Keratinocyte (primary cell): ENCODE measurements around the gene ST3GAL6. TPM values are rescaled to one million over a fixed set of nuclear protein-coding genes. Genes with fewer than 3 reads are reported as not detected.

ENCODE experiments used
- DNase-seq: peaks from one replicate; pipeline ENCODE4 v3.0.0-alpha.2; 2011; ENCODE audit warnings: low read depth, missing footprints, low spot score
- FAIRE-seq: peaks from 2 replicates; lab custom pipeline; 2011; peaks lifted over from hg19 to GRCh38; lab: Jason Lieb, UNC
- H2AFZ ChIP-seq: 2 replicates; pipeline ENCODE4 v1.6.0; 2012; ENCODE audit warnings: low read length, control low read depth, inconsistent platforms; ENCODE audit not compliant: control insufficient read depth
- H3K27ac ChIP-seq: 2 replicates; pipeline ENCODE4 v1.5.1; 2011; ENCODE audit warnings: low read length; ENCODE audit not compliant: control insufficient read depth, insufficient read depth
- H3K27me3 ChIP-seq: 3 replicates; pipeline ENCODE4 v1.6.0; 2011; ENCODE audit warnings: low read length; ENCODE audit not compliant: control insufficient read depth, insufficient read depth; ENCODE audit errors: extremely low read depth
- H3K36me3 ChIP-seq, 2 experiments: 2 replicates in 1 of 2; 3 replicates in 1 of 2; pipeline ENCODE4 v1.5.1; 2011; ENCODE audit warnings: low read length in 2 of 2, mild to moderate bottlenecking in 1 of 2; ENCODE audit not compliant: control insufficient read depth in 2 of 2, insufficient read depth in 2 of 2; ENCODE audit errors: extremely low read depth in 1 of 2
- H3K4me1 ChIP-seq: 3 replicates; pipeline ENCODE4 v1.5.1; 2011; ENCODE audit warnings: low read length; ENCODE audit not compliant: control insufficient read depth, insufficient read depth; ENCODE audit errors: extremely low read depth
- H3K4me2 ChIP-seq: 3 replicates; pipeline ENCODE4 v1.6.0; 2011; ENCODE audit warnings: low read depth, low read length; ENCODE audit not compliant: control insufficient read depth, insufficient read depth; ENCODE audit errors: extremely low read depth
- H3K4me3 ChIP-seq, 3 experiments: fragments of 200-600 bp in 1 of 3; sonication (generic) in 1 of 3; 2 replicates in 2 of 3; 3 replicates in 1 of 3; pipeline ENCODE4 v1.5.1; 2011 to 2016; ENCODE audit warnings: low read length in 3 of 3, mild to moderate bottlenecking in 3 of 3, control low read depth in 2 of 3, inconsistent platforms in 1 of 3, low read depth in 1 of 3, mixed read lengths in 1 of 3, mixed run types in 1 of 3, moderate library complexity in 1 of 3; ENCODE audit not compliant: control insufficient read depth in 2 of 3, insufficient read depth in 2 of 3; ENCODE audit errors: extremely low read depth in 1 of 3
- H3K79me2 ChIP-seq: 2 replicates; pipeline ENCODE4 v1.6.0; 2012; ENCODE audit warnings: low read length; ENCODE audit not compliant: control insufficient read depth, insufficient read depth
- H3K9ac ChIP-seq: 3 replicates; pipeline ENCODE4 v1.6.0; 2011; ENCODE audit warnings: low read length; ENCODE audit not compliant: control insufficient read depth, insufficient read depth; ENCODE audit errors: extremely low read depth
- H3K9me1 ChIP-seq: 3 replicates; pipeline ENCODE4 v1.6.0; 2011; ENCODE audit warnings: low read length; ENCODE audit not compliant: control insufficient read depth, insufficient read depth; ENCODE audit errors: extremely low read depth
- H3K9me3 ChIP-seq: 2 replicates; pipeline ENCODE4 v1.5.1; 2012; ENCODE audit warnings: low read depth, low read length; ENCODE audit not compliant: control insufficient read depth
- H4K20me1 ChIP-seq: 3 replicates; pipeline ENCODE4 v1.6.0; 2011; ENCODE audit warnings: low read length; ENCODE audit not compliant: control insufficient read depth, insufficient read depth; ENCODE audit errors: extremely low read depth
- CTCF ChIP-seq, 3 experiments: IDR thresholded peaks in 1 of 3; conservative IDR thresholded peaks in 1 of 3; optimal IDR thresholded peaks in 1 of 3; 2 replicates in 2 of 3; 3 replicates in 1 of 3; pipeline versions ENCODE3 to v1.5.1; 2011; ENCODE audit warnings: low read length in 3 of 3, mild to moderate bottlenecking in 3 of 3, moderate library complexity in 2 of 3, control low read depth in 1 of 3, inconsistent platforms in 1 of 3; ENCODE audit not compliant: insufficient read depth in 2 of 3; ENCODE audit errors: extremely low read depth in 1 of 3
- EZH2 ChIP-seq: IDR thresholded peaks from one replicate; pipeline ENCODE4 v1.6.1; 2012; ENCODE audit warnings: inconsistent platforms, mild to moderate bottlenecking, low read length, moderate library complexity
- dilution Hi-C: fragments of 300-500 bp; cut with MboI; formaldehyde crosslinking; loops from one replicate; pipeline ENCODE4 v1.7.0; 2020; ENCODE audit warnings: low sequenced_read_pairs; ENCODE audit not compliant: extremely low pct_ligation_motif_present
- polyA plus RNA-seq, 5 experiments: library from polyadenylated mRNA; depleted of rRNA in 3 of 5; stranded (reverse) in 3 of 5; stranded (forward) in 1 of 5; unstranded in 1 of 5; fragments of >200 nt; gene quantifications; 1 replicate in 1 of 5; 2 replicates in 3 of 5; 3 replicates in 1 of 5; pipeline versions ENCODE4 v1.2.1 to v1.2.3, GENCODE V29; 2011 to 2012; ENCODE audit warnings: missing spikeins in 2 of 5, low read depth in 1 of 5, low replicate concordance in 1 of 5

The ST3GAL6 gene
- polyA plus RNA-seq, 1 donor (not counting 4 experiments of a cell fraction or from before 2014, with no cell fraction given) = 5.3 TPM

DNA sequence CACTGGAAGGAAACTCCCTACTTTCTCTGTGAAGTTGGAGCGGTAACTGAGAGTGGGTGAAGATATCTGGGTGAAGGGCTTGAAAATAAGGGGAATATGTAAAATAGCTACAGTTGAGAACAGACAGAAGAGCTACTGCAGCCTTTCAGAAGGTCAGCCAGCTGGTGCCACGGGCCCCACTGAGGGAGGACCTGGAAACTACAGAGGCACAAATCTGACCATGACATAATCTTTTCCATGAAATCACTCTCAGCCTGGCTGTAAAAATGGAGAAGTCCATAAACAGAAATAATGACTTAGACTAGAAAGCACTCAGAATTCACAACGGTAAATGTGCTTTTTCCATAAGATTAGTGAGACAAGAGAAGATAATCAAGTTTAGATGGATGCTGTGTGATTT, 46.4 kb downstream of the ST3GAL6 start:
- peak; percentile 46 for FAIRE-seq
- peaks cover 27 to 67% of the 10 kb centered on the region in 2 experiments for H3K36me3 ChIP-seq
- dilution Hi-C loops = no loop called here
- H3K4me1 ChIP-seq = peaks cover 8% of the 10 kb centered on the region
- H2AFZ ChIP-seq = no peak overlapping the region
- H3K9me1 ChIP-seq = no peaks in the 10 kb centered on the region
- H3K4me2 ChIP-seq = no peak overlapping the region
- peaks cover 2% of the 10 kb centered on the region for H4K20me1 ChIP-seq
- H3K27ac ChIP-seq = no peak overlapping the region
- H3K79me2 ChIP-seq = peaks cover 6% of the 10 kb centered on the region
- H3K27me3 ChIP-seq = no peaks in the 10 kb centered on the region
- TF ChIP-seq CTCF (optimal IDR thresholded peaks at IDR 0.05 in 1 of 3, IDR thresholded peaks at IDR 0.05 in 1 of 3, conservative IDR thresholded peaks at IDR 0.05 in 1 of 3; ENCODE audit: extremely low read depth in 1 of 3, insufficient read depth in 2 of 3, low read length in 3 of 3) (no peak), EZH2 (no peak)
- H3K9ac ChIP-seq = no peak overlapping the region
- no peak for DNase-seq
- H3K4me3 ChIP-seq = no peak overlapping the region
- no peaks in the 10 kb centered on the region for H3K9me3 ChIP-seq

- Histone ChIP-seq H3K4me2 (no peak overlapping the region), H3K9ac (no peak overlapping the region), H3K4me3 (no peak overlapping the region), H3K9me1 (no peaks in the 10 kb centered on the region), H3K79me2 (peaks cover 3% of the 10 kb centered on the region), H3K27ac (no peak overlapping the region), H3K36me3 (peaks cover 25 to 62% of the 10 kb centered on the region in 2 experiments), H3K9me3 (no peaks in the 10 kb centered on the region), H3K4me1 (peaks cover 8% of the 10 kb centered on the region), H2AFZ (no peak overlapping the region), H3K27me3 (no peaks in the 10 kb centered on the region), H4K20me1 (peaks cover 2% of the 10 kb centered on the region)
- no peak for FAIRE-seq
- TF ChIP-seq CTCF (optimal IDR thresholded peaks at IDR 0.05 in 1 of 3, IDR thresholded peaks at IDR 0.05 in 1 of 3, conservative IDR thresholded peaks at IDR 0.05 in 1 of 3; ENCODE audit: extremely low read depth in 1 of 3, insufficient read depth in 2 of 3, low read length in 3 of 3) (no peak), EZH2 (no peak)
- DNase-seq = no peak
- dilution Hi-C loops = no loop called here
Measured at GRCh38 chr3:98811048-98811447, 47.9 kb downstream of the ST3GAL6 start.
